ENCODE measurements around the gene SEC63.

DNA sequence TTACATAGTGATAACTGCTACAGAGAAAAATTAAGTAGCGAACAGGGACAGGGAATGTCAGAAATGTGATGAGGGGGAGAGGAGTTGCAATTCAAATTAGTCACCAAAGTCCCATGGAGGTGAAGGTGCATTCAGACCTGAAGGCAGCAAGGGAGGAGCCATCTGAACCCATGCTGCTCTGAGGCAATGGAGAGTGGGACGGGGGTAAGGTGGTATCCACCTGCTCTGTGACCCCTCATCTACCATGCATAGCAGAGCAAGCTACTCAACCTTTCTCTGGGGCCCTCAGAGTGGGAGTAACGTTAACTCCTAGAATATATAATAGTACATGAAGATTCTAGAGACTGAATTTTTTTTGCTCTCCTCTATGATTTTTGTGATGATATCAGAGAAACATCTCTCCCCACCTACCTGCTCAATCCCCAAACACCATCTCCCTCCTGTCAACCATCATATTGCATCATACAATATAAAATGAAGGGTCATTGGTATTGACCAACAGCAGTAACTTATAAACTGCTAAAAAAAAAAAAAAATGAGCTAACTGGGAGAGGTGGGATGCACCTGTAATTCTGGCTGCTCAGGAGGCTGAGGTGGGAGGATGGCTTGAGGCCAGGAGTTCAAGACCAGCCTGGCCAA lies 117.3 kb downstream of the SEC63 start:
- TF ChIP-seq SNAI2 (CRISPR knock-in tag; IDR thresholded peaks at IDR 0.05): no peak
- TF ChIP-seq GLIS3 (CRISPR knock-in tag; IDR thresholded peaks at IDR 0.05): no peak
- TF ChIP-seq RARB (CRISPR knock-in tag; IDR thresholded peaks at IDR 0.05): no peak

Data from SK-N-SH treated with all-trans-retinoic acid at 6 μM for 48 hours (cell line).